Naive thymus-derived CD4-positive, alpha-beta T cell (primary cell): ENCODE results near the gene EVX2. TPM values are rescaled to one million over a fixed set of nuclear protein-coding genes. Genes with fewer than 3 reads are reported as not detected.

Source experiments
- ATAC-seq: fragments of 150-1000 bp; cut with Tn5 transposase; 2 replicates; pipeline ENCODE4 v1.10.0; 2021; ENCODE audit warnings: mild to moderate bottlenecking, moderate library complexity
- CTCF ChIA-PET: fragments of 350-600 bp; sonication (Branson Sonifier 250); formaldehyde crosslinking; loops from one replicate; lab custom pipeline; 2021; ENCODE audit warnings: antibody characterized with exemption; lab: Charles Lee
- POLR2A ChIA-PET: fragments of 350-600 bp; sonication (Branson Sonifier 250); formaldehyde crosslinking; loops from one replicate; lab custom pipeline; 2021; ENCODE audit warnings: antibody characterized with exemption, inconsistent platforms; lab: Charles Lee
- DNase-seq, 9 donors: peaks; one replicate each; pipeline versions ENCODE4 v3.0.0 to v3.0.0-alpha.2; 2020 to 2022; ENCODE audit warnings: mixed read lengths in 1 of 9
- H3K27ac ChIP-seq: one replicate; pipeline ENCODE4 v1.7.0; 2013; ENCODE audit warnings: mild to moderate bottlenecking, low read depth, low read length, moderate library complexity
- H3K27me3 ChIP-seq, 2 donors: one replicate each; pipeline ENCODE4 v1.7.0; 2013; ENCODE audit warnings: low read length in 2 of 2, mild to moderate bottlenecking in 2 of 2, moderate library complexity in 2 of 2; ENCODE audit not compliant: control insufficient read depth in 2 of 2, insufficient read depth in 2 of 2
- H3K36me3 ChIP-seq, 3 experiments: 1 replicate in 2 of 3; 2 replicates in 1 of 3; pipeline ENCODE4 v1.7.0; 2013; ENCODE audit warnings: low read length in 3 of 3, mild to moderate bottlenecking in 3 of 3, moderate library complexity in 1 of 3; ENCODE audit not compliant: insufficient read depth in 3 of 3, control insufficient read depth in 2 of 3
- H3K4me1 ChIP-seq, 2 donors: one replicate each; pipeline ENCODE4 v1.7.0; 2013; ENCODE audit warnings: low read length in 2 of 2, mild to moderate bottlenecking in 2 of 2, moderate library complexity in 1 of 2; ENCODE audit not compliant: control insufficient read depth in 2 of 2, insufficient read depth in 2 of 2
- H3K4me3 ChIP-seq: 2 replicates; pipeline ENCODE4 v1.7.0; 2013; ENCODE audit warnings: mild to moderate bottlenecking, low read length
- H3K9me3 ChIP-seq, 3 experiments: 1 replicate in 2 of 3; 2 replicates in 1 of 3; pipeline ENCODE4 v1.7.0; 2013; ENCODE audit warnings: low read length in 3 of 3; ENCODE audit not compliant: control insufficient read depth in 2 of 3
- H3K27ac Mint-ChIP-seq, 9 donors: one replicate each; pipeline ENCODE4 v1.8.0; 2020 to 2022; ENCODE audit warnings: mixed read lengths in 9 of 9, mild to moderate bottlenecking in 8 of 9, moderate library complexity in 5 of 9, inconsistent platforms in 2 of 9
- H3K27me3 Mint-ChIP-seq, 5 donors: one replicate each; pipeline ENCODE4 v1.8.0; 2021 to 2022; ENCODE audit warnings: mixed read lengths in 5 of 5, mild to moderate bottlenecking in 1 of 5
- H3K36me3 Mint-ChIP-seq, 5 donors: one replicate each; pipeline ENCODE4 v1.8.0; 2020 to 2022; ENCODE audit warnings: mixed read lengths in 5 of 5, mild to moderate bottlenecking in 3 of 5, inconsistent platforms in 1 of 5
- H3K4me1 Mint-ChIP-seq, 7 donors: one replicate each; pipeline ENCODE4 v1.8.0; 2020 to 2022; ENCODE audit warnings: mixed read lengths in 7 of 7, mild to moderate bottlenecking in 3 of 7, inconsistent platforms in 1 of 7
- H3K4me3 Mint-ChIP-seq, 10 donors: one replicate each; pipeline ENCODE4 v1.8.0; 2020 to 2022; ENCODE audit warnings: mild to moderate bottlenecking in 10 of 10, mixed read lengths in 10 of 10, moderate library complexity in 6 of 10, inconsistent platforms in 2 of 10
- H3K9me3 Mint-ChIP-seq, 11 donors: one replicate each; pipeline ENCODE4 v1.8.0; 2020 to 2022; ENCODE audit warnings: mixed read lengths in 11 of 11, mild to moderate bottlenecking in 4 of 11, inconsistent platforms in 1 of 11, moderate library complexity in 1 of 11
- intact Hi-C, 2 donors: fragments of 100-400 bp; cut with micrococcal nuclease; formaldehyde crosslinking; loops; one replicate each; pipeline ENCODE4 v1.15.1; 2023
- polyA plus RNA-seq, 2 donors: library from polyadenylated mRNA; unstranded; fragments of 300-500 nt; fragmentation: Illumina TruSeq; gene quantifications; one replicate each; pipeline ENCODE4 v1.2.3, GENCODE V29; 2021
- total RNA-seq, 6 experiments: library from RNA in 5 of 6; stranded (reverse) in 5 of 6; gene quantifications; 1 replicate in 5 of 6; 2 replicates in 1 of 6; pipeline ENCODE4 v1.2.3 and lab custom pipeline; 2021 to 2026

EVX2 gene
- total and polyA plus RNA-seq, 7 experiments from 2014 or later = not detected

GRCh38 chr2:176078541-176079284 lies 5.0 kb downstream of the EVX2 start:
- H3K27me3 Mint-ChIP-seq = peaks cover 65 to 83% (median 79%) of the 10 kb centered on the region in 5 donors
- H3K27ac Mint-ChIP-seq = peak overlapping the region in 7 of 9 donors; percentile 58 to 91 (median 85)
- intact Hi-C loops = loop anchor here (2.0 to 5.0 kb wide), 6 partner anchors 20 to 1741 kb away; partner anchors contain the start of gene HOXD12 (in 1 of the 2)
- POLR2A ChIA-PET = no interaction called here
- CTCF ChIA-PET = no interaction called here
- no peak overlapping the region for H3K27ac ChIP-seq
- ATAC-seq (no peak), DNase-seq (no peak)
- peaks cover 0 to 51% (median 3%) of the 10 kb centered on the region in 3 experiments for H3K9me3 ChIP-seq
- H3K27me3 ChIP-seq = peaks cover 42 to 75% of the 10 kb centered on the region in 2 donors
- peaks cover 0 to 7% of the 10 kb centered on the region in 2 donors for H3K4me1 ChIP-seq
- H3K4me3 ChIP-seq = no peak overlapping the region
- peak overlapping the region in 8 of 10 donors; percentile 64 to 80 (median 72) for H3K4me3 Mint-ChIP-seq
- no peaks in the 10 kb centered on the region for H3K36me3 ChIP-seq
- H3K4me1 Mint-ChIP-seq = peaks cover 0 to 25% (median 14%) of the 10 kb centered on the region in 7 donors
- H3K36me3 Mint-ChIP-seq = peaks cover 0 to 33% (median 5%) of the 10 kb centered on the region in 5 donors
- peaks cover 7 to 76% (median 40%) of the 10 kb centered on the region in 11 donors for H3K9me3 Mint-ChIP-seq

- Mint-ChIP-seq H3K36me3 (peaks cover 0 to 29% (median 5%) of the 10 kb centered on the region in 5 donors), H3K27ac (peak overlapping the region in 3 of 9 donors; percentile 0 to 51 (median 33)), H3K9me3 (peaks cover 7 to 60% (median 30%) of the 10 kb centered on the region in 11 donors), H3K27me3 (peaks cover 73 to 86% (median 81%) of the 10 kb centered on the region in 5 donors), H3K4me1 (peaks cover 0 to 21% (median 13%) of the 10 kb centered on the region in 7 donors), H3K4me3 (no peak overlapping the region)
- POLR2A ChIA-PET = no interaction called here
- H3K36me3 ChIP-seq = no peaks in the 10 kb centered on the region
- DNase-seq = no peak
- peaks cover 41 to 75% of the 10 kb centered on the region in 2 donors for H3K27me3 ChIP-seq
- peaks cover 0 to 32% (median 0%) of the 10 kb centered on the region in 3 experiments for H3K9me3 ChIP-seq
- H3K4me1 ChIP-seq = peaks cover 0 to 7% of the 10 kb centered on the region in 2 donors
- intact Hi-C loops = loop anchor here (2.0 to 5.0 kb wide), 4 partner anchors 36 to 1739 kb away; partner anchors contain the start of gene LNPK (in 1 of the 2)
- no peak overlapping the region for H3K4me3 ChIP-seq
- CTCF ChIA-PET = no interaction called here
- no peak overlapping the region for H3K27ac ChIP-seq
- no peak for ATAC-seq
Measured at GRCh38 chr2:176076796-176077195, 7.0 kb downstream of the EVX2 start.

GRCh38 chr2:176076063-176076462 lies 7.7 kb downstream of the EVX2 start:
- DNase-seq (no peak), ATAC-seq (no peak)
- intact Hi-C loops = loop anchor here (2.0 to 5.0 kb wide), 4 partner anchors 36 to 1739 kb away; partner anchors contain the start of gene LNPK (in 1 of the 2)
- ChIA-PET POLR2A (no interaction called here), CTCF (interaction anchor here (0.5 kb wide), 1 partner anchor 702 kb away, joined by 3 read pairs; no protein-coding TSS in a partner anchor)
- H3K36me3 ChIP-seq = no peaks in the 10 kb centered on the region
- H3K36me3 Mint-ChIP-seq = peaks cover 0 to 22% (median 5%) of the 10 kb centered on the region in 5 donors
- H3K9me3 Mint-ChIP-seq = peaks cover 6 to 52% (median 28%) of the 10 kb centered on the region in 11 donors
- no peak overlapping the region for H3K4me3 ChIP-seq
- H3K4me1 ChIP-seq = peaks cover 0 to 7% of the 10 kb centered on the region in 2 donors
- H3K27ac ChIP-seq = no peak overlapping the region
- peaks cover 0 to 17% (median 14%) of the 10 kb centered on the region in 7 donors for H3K4me1 Mint-ChIP-seq
- H3K4me3 Mint-ChIP-seq = peak overlapping the region in 1 of 10 donors; percentile 22
- H3K27me3 ChIP-seq = peaks cover 37 to 69% of the 10 kb centered on the region in 2 donors
- H3K9me3 ChIP-seq = peaks cover 0 to 25% (median 0%) of the 10 kb centered on the region in 3 experiments
- H3K27ac Mint-ChIP-seq = peak overlapping the region in 3 of 9 donors; percentile 0 to 64 (median 9)
- H3K27me3 Mint-ChIP-seq = peaks cover 77 to 85% (median 80%) of the 10 kb centered on the region in 5 donors

GRCh38 chr2:176075481-176075880 lies 8.3 kb downstream of the EVX2 start:
- peaks cover 0 to 19% (median 0%) of the 10 kb centered on the region in 3 experiments for H3K9me3 ChIP-seq
- H3K9me3 Mint-ChIP-seq = peaks cover 6 to 48% (median 28%) of the 10 kb centered on the region in 11 donors
- ChIA-PET POLR2A (no interaction called here), CTCF (interaction anchor here (0.5 kb wide), 1 partner anchor 701 kb away, joined by 3 read pairs; no protein-coding TSS in a partner anchor)
- no peak overlapping the region for H3K4me3 Mint-ChIP-seq
- H3K27me3 Mint-ChIP-seq = peaks cover 79 to 88% (median 81%) of the 10 kb centered on the region in 5 donors
- peaks cover 0 to 16% (median 13%) of the 10 kb centered on the region in 7 donors for H3K4me1 Mint-ChIP-seq
- ATAC-seq = no peak
- peaks cover 0 to 20% (median 5%) of the 10 kb centered on the region in 5 donors for H3K36me3 Mint-ChIP-seq
- no peak overlapping the region for H3K4me3 ChIP-seq
- H3K36me3 ChIP-seq = no peaks in the 10 kb centered on the region
- peak overlapping the region in 3 of 9 donors; percentile 26 to 64 (median 38) for H3K27ac Mint-ChIP-seq
- H3K4me1 ChIP-seq = peaks cover 0 to 7% of the 10 kb centered on the region in 2 donors
- no peak overlapping the region for H3K27ac ChIP-seq
- intact Hi-C loops = loop anchor here (5.0 kb wide), 3 partner anchors 37 to 1738 kb away; no protein-coding TSS in a partner anchor
- DNase-seq = no peak
- H3K27me3 ChIP-seq = peaks cover 35 to 69% of the 10 kb centered on the region in 2 donors

GRCh38 chr2:176074919-176075425 lies 8.8 kb downstream of the EVX2 start:
- Mint-ChIP-seq H3K27me3 (peaks cover 84 to 93% (median 85%) of the 10 kb centered on the region in 5 donors), H3K36me3 (peaks cover 0 to 20% (median 5%) of the 10 kb centered on the region in 5 donors), H3K4me1 (peaks cover 0 to 16% (median 13%) of the 10 kb centered on the region in 7 donors), H3K27ac (peak overlapping the region in 1 of 9 donors; percentile 38), H3K9me3 (peaks cover 6 to 48% (median 28%) of the 10 kb centered on the region in 11 donors), H3K4me3 (no peak overlapping the region)
- ChIA-PET CTCF (no interaction called here), POLR2A (no interaction called here)
- Histone ChIP-seq H3K4me3 (no peak overlapping the region), H3K36me3 (no peaks in the 10 kb centered on the region), H3K27ac (no peak overlapping the region), H3K4me1 (peaks cover 0 to 7% of the 10 kb centered on the region in 2 donors), H3K9me3 (peaks cover 0 to 19% (median 0%) of the 10 kb centered on the region in 3 experiments), H3K27me3 (peaks cover 35 to 70% of the 10 kb centered on the region in 2 donors)
- DNase-seq (no peak), ATAC-seq (no peak)
- intact Hi-C loops = loop anchor here (5.0 kb wide), 3 partner anchors 37 to 1738 kb away; no protein-coding TSS in a partner anchor
